Memory B cell (primary cell): Measurements from ENCODE around the gene KANK3.
"Not testable (repeated sequence)": the region's sequence is repeated elsewhere in the genome, so short reads cannot be mapped to it uniquely, and the experiment has no call there.

ENCODE experiments used
- ATAC-seq: fragments of 150-1000 bp; cut with Tn5 transposase; 2 replicates; pipeline ENCODE4 v1.10.0; 2021; ENCODE audit warnings: low read depth, mild to moderate bottlenecking, moderate library complexity
- DNase-seq, 2 donors: peaks; one replicate each; pipeline ENCODE4 v3.0.0; 2022; ENCODE audit warnings: low spot score in 2 of 2
- H3K27ac Mint-ChIP-seq: one replicate; pipeline ENCODE4 v1.8.0; 2022; ENCODE audit warnings: mild to moderate bottlenecking, moderate library complexity, mixed read lengths
- H3K27me3 Mint-ChIP-seq: one replicate; pipeline ENCODE4 v1.8.0; 2022; ENCODE audit warnings: mixed read lengths
- H3K36me3 Mint-ChIP-seq: one replicate; pipeline ENCODE4 v1.8.0; 2022; ENCODE audit warnings: mild to moderate bottlenecking, mixed read lengths
- H3K4me1 Mint-ChIP-seq: one replicate; pipeline ENCODE4 v1.8.0; 2022; ENCODE audit warnings: mixed read lengths
- H3K4me3 Mint-ChIP-seq: one replicate; pipeline ENCODE4 v1.8.0; 2022; ENCODE audit warnings: mild to moderate bottlenecking, moderate library complexity, mixed read lengths
- H3K9me3 Mint-ChIP-seq: one replicate; pipeline ENCODE4 v1.8.0; 2022; ENCODE audit warnings: mixed read lengths

The KANK3 gene

DNA sequence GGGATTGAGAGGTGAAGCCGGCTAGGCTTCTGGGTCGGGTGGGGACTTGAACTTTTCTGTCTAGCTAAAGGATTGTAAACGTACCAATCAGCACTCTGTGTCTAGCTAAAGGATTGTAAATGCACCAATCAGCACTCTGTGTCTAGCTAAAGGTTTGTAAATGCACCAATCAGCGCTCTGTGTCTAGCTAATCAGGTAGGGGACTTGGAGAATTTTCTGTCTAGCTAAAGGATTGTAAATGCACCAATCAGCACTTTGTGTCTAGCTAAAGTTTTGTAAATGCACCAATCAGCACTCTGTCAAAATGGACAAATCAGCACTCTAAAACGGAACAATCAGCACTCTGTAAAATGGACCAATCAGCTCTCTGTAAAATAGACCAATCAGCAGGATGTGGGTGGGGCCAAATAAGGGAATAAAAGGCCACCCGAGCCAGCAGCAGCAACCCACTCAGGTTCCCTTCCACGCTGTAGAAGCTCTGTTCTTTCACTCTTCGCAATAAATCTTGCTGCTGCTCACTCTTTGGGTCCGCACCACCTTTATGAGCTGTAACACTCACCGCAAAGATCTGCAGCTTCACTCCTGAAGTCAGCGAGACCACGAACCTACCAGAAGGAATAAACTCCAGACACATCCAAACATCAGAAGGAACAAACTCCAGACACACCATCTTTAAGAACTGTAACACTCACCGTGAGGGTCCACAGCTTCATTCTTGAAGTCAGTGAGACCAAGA, 36.3 kb upstream of the KANK3 start:
- DNase-seq, H3K9me3 Mint-ChIP-seq, H3K4me3 Mint-ChIP-seq, ATAC-seq, H3K27me3 Mint-ChIP-seq, H3K4me1 Mint-ChIP-seq, H3K27ac Mint-ChIP-seq: not testable (repeated sequence)
- H3K36me3 Mint-ChIP-seq = peaks cover 18% of the 10 kb centered on the region

DNA sequence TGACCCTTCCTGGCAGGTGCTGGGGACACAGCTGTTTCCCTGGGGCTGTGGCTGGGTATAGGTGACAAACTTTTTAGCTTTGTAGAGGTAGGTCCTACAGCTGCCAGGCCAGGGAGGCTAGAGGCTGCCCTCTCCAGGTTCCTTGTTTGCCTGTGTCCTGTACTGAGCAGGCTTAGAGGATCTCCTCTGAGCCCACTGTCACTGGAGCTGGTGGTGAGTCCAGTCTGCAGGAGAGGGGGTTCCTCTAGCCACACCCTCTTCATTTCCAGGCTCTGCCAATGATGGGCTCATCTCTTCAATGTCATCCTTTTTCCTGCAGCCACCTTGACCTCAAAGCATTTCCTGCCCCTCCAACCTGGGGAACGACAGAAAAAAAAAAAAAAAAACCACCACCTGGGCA, 34.5 kb upstream of the KANK3 start:
- Mint-ChIP-seq H3K4me1 (no peaks in the 10 kb centered on the region), H3K36me3 (peaks cover 18% of the 10 kb centered on the region), H3K4me3 (no peak overlapping the region), H3K27me3 (no peaks in the 10 kb centered on the region), H3K9me3 (peaks cover 2% of the 10 kb centered on the region), H3K27ac (no peak overlapping the region)
- ATAC-seq = no peak
- no peak for DNase-seq

DNA sequence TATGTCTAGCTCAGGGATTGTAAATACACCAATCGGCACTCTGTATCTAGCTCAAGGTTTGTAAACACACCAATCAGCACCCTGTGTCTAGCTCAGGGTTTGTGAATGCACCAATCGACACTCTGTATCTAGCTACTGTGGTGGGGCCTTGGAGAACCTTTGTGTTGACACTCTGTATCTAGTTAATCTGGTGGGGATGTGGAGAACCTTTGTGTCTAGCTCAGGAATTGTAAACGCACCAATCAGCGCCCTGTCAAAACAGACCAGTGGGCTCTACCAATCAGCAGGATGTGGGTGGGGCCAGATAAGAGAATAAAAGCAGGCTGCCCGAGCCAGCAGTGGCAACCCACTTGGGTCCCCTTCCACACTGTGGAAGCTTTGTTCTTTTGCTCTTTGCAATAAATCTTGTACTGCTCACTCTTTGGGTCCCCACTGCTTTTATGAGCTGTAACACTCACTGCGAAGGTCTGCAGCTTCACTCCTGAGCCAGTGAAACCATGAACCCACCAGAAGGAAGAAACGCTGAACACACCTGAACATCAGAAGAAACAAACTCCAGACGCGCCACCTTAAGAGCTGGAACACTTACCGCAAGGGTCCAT, 33.4 kb upstream of the KANK3 start:
- H3K27ac Mint-ChIP-seq = not testable (repeated sequence)

DNA sequence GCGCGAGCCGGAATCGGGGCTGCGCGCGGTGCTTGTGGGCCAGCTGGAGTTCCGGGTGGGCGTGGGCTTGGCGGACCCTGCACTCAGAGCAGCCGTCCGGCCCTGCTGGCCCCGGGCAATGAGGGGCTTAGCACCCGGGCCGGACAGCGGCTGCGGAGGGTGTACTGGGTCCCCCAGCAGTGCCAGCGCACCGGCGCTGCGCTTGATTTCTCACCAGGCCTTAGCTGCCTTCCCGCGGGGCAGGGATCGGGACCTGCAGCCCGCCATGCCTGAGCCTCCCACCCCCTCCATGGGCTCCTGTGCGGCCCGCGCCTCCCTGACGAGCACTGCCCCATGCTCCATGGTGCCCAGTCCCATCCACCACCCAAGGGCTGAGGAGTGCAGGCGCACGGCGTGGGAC, 32.7 kb upstream of the KANK3 start:
- H3K27ac Mint-ChIP-seq, DNase-seq: not testable (repeated sequence)

More for the DNA sequence above, 33.4 kb upstream of the KANK3 start:
- ATAC-seq, DNase-seq, H3K4me3 Mint-ChIP-seq, H3K4me1 Mint-ChIP-seq, H3K9me3 Mint-ChIP-seq, H3K27me3 Mint-ChIP-seq: not testable (repeated sequence)
- peaks cover 18% of the 10 kb centered on the region for H3K36me3 Mint-ChIP-seq

DNA sequence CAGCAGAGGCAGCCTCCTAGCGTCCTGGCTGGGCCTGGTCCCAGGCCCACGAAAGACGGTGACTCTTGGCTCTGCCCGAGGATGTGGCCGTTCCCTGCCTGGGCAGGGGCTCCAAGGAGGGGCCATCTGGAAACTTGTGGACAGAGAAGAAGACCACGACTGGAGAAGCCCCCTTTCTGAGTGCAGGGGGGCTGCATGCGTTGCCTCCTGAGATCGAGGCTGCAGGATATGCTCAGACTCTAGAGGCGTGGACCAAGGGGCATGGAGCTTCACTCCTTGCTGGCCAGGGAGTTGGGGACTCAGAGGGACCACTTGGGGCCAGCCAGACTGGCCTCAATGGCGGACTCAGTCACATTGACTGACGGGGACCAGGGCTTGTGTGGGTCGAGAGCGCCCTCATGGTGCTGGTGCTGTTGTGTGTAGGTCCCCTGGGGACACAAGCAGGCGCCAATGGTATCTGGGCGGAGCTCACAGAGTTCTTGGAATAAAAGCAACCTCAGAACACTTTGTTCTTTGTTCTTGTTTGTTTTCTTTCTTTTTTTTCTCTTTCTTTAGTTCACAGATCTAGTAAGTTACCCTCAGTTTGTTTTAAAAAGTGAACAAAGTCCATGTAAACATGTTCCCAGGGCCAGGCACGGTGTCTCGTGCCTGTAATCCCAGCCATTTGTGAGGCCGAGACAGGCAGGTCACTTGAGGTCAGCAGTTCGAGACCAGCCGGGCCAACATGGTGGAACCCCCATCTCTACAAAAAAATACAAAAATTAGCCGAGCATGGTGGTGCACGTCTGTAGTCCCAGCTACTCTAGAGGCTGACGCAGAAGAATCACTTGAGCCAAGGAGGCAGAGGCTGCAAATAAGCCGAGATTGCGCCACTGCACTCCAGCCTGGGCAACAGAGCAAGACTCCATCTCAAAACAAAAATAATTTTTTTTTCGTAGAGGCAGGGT, 31.1 kb upstream of the KANK3 start:
- Mint-ChIP-seq H3K9me3 (no peaks in the 10 kb centered on the region), H3K4me1 (no peaks in the 10 kb centered on the region), H3K27me3 (no peaks in the 10 kb centered on the region), H3K36me3 (peaks cover 10% of the 10 kb centered on the region), H3K27ac (no peak overlapping the region), H3K4me3 (no peak overlapping the region)
- DNase-seq (no peak), ATAC-seq (no peak)

More for the DNA sequence above, 32.7 kb upstream of the KANK3 start:
- peaks cover 18% of the 10 kb centered on the region for H3K36me3 Mint-ChIP-seq
- ATAC-seq, H3K9me3 Mint-ChIP-seq, H3K4me3 Mint-ChIP-seq, H3K27me3 Mint-ChIP-seq, H3K4me1 Mint-ChIP-seq: not testable (repeated sequence)

DNA sequence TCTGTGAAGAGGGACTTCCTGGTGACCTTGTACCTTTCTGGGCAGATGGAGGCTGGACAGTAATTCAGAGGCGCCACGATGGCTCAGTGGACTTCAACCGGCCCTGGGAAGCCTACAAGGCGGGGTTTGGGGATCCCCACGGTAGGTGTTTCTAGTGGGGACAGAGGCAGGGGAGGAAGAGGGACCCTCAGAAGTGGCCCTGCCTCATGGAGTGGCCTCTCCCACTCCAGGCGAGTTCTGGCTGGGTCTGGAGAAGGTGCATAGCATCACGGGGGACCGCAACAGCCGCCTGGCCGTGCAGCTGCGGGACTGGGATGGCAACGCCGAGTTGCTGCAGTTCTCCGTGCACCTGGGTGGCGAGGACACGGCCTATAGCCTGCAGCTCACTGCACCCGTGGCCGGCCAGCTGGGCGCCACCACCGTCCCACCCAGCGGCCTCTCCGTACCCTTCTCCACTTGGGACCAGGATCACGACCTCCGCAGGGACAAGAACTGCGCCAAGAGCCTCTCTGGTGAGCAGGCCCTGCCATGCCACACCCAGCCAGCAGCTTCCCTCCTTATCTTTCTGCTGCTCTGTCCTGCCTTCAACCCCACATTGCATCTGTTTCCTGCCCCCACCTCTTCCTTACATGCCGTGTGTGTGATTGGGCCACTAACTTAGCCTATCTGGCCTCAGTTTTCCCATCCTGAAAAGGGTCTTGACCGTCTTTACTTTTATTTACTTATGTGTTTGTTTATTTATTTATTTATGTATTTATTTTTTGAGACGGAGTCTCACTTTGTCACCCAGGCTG, 28.1 kb upstream of the KANK3 start:
- no peak for ATAC-seq
- Mint-ChIP-seq H3K27ac (no peak overlapping the region), H3K4me3 (no peak overlapping the region), H3K9me3 (no peaks in the 10 kb centered on the region), H3K4me1 (peaks cover 3% of the 10 kb centered on the region), H3K36me3 (no peaks in the 10 kb centered on the region), H3K27me3 (peaks cover 16% of the 10 kb centered on the region)
- no peak for DNase-seq

DNA sequence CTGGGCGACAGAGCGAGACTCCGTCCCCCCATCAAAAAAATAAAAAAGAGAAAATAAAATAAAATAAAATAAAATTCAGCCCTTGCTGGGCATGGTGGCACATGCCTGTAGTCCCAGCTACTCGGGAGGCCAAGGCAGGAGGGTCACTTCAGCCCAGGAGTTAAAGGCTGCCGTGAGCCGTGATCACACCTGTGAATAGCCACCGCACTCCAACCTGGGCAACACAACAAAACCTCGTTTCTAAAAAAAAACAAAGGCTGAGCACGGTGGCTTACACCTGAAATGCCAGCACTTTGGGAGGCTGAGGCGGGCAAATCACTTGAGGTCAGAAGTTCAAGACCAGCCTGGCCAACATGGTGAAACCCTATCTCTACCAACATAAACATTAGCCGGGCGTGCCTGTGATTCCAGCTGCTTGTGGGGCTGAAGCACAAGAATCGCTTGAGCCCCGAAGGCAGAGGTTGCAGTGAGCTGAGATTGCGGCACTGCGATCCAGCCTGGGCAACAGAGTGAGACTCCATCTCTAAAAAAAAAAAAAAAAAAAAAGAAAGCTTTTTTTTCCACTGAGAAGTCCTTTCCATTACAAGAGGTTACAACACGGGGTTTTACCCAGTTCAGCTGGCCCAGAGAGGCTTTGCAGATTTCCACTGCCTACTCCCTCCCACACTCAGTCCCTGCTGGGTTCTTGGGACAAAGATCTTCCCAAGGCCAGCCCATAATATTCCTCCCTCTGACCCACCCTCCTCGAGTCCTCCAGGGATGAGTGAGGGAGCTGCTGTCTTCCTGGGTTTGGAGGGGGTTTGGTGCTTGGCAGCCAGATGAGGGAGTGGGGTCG, 27.3 kb upstream of the KANK3 start:
- H3K9me3 Mint-ChIP-seq = no peaks in the 10 kb centered on the region
- H3K4me1 Mint-ChIP-seq = peaks cover 3% of the 10 kb centered on the region
- H3K4me3 Mint-ChIP-seq = no peak overlapping the region
- ATAC-seq (no peak), DNase-seq (no peak)
- peaks cover 18% of the 10 kb centered on the region for H3K27me3 Mint-ChIP-seq
- H3K27ac Mint-ChIP-seq = no peak overlapping the region
- H3K36me3 Mint-ChIP-seq = no peaks in the 10 kb centered on the region

DNA sequence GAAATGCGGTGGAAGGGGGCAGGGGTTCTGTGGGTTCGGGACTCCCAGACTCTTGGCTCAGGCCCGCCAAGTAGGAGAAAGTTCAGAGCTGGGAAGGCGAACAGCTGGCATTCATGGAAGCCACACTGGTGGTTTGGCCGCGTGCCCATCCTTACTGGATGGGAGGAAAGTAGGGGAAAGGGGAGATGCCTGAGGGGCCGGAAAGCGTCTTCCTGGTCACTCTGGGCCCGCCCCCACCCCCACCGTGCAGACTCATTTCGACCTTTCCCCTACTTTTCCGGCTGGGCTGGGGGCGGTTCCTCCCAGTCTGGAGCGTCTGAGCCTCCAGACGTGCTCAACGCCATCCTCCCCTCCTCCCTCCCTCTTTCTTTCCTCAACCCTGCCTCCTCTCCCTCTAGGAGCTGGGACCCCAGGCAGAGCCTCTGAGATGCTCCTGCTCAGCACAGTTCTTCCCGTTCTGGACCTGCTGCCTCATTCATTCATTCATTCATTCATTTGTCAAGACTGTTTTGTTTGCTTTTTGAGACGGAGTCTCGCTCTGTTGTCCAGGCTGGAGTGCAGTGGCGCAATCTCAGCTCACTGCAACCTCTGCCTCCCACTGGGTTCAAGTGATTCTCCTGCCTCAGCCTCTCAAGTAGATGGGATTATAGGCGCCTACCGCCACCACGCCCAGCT, 24.4 kb upstream of the KANK3 start:
- H3K36me3 Mint-ChIP-seq = no peaks in the 10 kb centered on the region
- no peak overlapping the region for H3K4me3 Mint-ChIP-seq
- peaks cover 13% of the 10 kb centered on the region for H3K4me1 Mint-ChIP-seq
- DNase-seq (no peak), ATAC-seq (no peak)
- peaks cover 27% of the 10 kb centered on the region for H3K27me3 Mint-ChIP-seq
- H3K27ac Mint-ChIP-seq = no peak overlapping the region
- no peaks in the 10 kb centered on the region for H3K9me3 Mint-ChIP-seq

DNA sequence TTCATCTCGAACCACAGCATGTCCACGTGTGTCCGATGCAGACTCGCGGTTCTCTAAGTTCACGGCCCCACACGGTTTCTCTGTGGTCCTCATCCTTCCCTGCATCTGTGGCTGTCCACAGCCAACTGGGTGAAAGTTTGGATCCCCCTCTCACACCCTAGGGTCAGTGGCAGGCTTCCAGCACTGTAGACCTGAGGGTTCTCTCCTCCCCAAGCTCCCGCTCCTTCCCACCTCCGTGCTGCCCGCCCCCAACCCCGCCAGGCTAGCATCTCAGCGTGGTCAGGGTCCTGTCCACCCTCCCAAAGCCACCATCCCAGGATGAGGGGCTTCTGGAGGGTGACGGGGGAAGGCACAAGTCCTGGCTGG, 23.9 kb upstream of the KANK3 start:
- Mint-ChIP-seq H3K4me1 (peaks cover 13% of the 10 kb centered on the region), H3K9me3 (no peaks in the 10 kb centered on the region), H3K27ac (no peak overlapping the region), H3K4me3 (no peak overlapping the region), H3K36me3 (no peaks in the 10 kb centered on the region), H3K27me3 (peaks cover 27% of the 10 kb centered on the region)
- DNase-seq (no peak), ATAC-seq (no peak)

DNA sequence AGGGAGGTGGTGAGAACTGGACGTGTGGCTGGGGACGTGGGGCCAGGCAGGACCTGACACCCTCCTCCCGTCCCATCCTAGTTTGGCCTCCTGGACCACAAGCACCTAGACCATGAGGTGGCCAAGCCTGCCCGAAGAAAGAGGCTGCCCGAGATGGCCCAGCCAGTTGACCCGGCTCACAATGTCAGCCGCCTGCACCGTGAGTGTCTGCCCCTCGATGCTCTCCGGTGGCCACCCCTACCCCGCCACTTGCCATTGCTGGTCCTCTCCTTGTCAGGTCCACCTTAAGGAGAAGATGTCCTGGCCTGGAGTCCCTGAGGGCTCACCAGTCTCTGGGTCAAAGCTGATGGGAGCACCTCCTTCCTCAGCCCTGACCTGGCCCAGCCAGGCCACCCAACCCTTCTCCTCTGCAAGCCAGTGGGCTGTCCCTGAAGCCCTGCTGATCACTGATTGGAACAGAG, 23.1 kb upstream of the KANK3 start:
- Mint-ChIP-seq H3K36me3 (no peaks in the 10 kb centered on the region), H3K27me3 (peaks cover 29% of the 10 kb centered on the region), H3K4me1 (peaks cover 13% of the 10 kb centered on the region), H3K27ac (no peak overlapping the region), H3K9me3 (no peaks in the 10 kb centered on the region), H3K4me3 (no peak overlapping the region)
- DNase-seq = no peak
- ATAC-seq = no peak

DNA sequence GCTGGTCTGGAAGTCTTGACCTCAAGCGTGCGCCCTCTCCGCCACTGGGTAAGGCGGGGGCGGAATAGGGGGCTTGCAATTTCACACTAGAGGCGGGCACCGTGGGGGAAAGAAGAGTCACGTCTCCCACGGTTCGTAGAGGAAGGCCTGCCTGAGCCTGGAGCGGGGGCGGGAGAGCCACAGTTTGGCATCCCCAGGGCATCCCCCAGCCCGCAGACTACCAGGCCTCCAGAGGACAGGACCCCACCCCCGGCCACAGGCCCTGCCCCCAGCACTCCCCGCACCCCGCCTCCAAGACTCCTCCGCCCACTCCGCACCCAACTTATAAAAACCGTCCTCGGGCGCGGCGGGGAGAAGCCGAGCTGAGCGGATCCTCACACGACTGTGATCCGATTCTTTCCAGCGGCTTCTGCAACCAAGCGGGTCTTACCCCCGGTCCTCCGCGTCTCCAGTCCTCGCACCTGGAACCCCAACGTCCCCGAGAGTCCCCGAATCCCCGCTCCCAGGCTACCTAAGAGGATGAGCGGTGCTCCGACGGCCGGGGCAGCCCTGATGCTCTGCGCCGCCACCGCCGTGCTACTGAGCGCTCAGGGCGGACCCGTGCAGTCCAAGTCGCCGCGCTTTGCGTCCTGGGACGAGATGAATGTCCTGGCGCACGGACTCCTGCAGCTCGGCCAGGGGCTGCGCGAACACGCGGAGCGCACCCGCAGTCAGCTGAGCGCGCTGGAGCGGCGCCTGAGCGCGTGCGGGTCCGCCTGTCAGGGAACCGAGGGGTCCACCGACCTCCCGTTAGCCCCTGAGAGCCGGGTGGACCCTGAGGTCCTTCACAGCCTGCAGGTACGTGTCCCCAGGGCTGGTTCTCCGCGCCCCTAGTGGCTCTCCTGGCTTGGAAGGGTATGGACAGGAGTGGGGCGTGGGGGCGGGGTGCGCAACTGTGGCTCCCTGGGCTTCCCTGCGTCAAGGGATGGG, 21.0 kb upstream of the KANK3 start, which contains the start of gene ANGPTL4:
ANGPTL4 (plus strand) TSS at position 353 of the 969 bp plus-strand sequence; CDS start at position 520, 167 bp downstream.
- peak; percentile 42 for ATAC-seq
- Mint-ChIP-seq H3K27ac (no peak within 1 kb of the TSS), H3K27me3 (peaks cover 30% of the 10 kb centered on the region), H3K36me3 (no peaks in the 10 kb centered on the region), H3K4me3 (peak within 1 kb of the TSS; percentile 58), H3K9me3 (no peaks in the 10 kb centered on the region), H3K4me1 (peaks cover 13% of the 10 kb centered on the region)
- DNase-seq = no peak
